OCI-LY1 (cell line): ENCODE measurements around the gene NLK.

Experiments used
- H2AFZ ChIP-seq: fragments of 200-600 bp; sonication (generic), shearing (Covaris generic); 2 replicates; pipeline ENCODE4 v1.6.0; 2014; ENCODE audit warnings: antibody characterized with exemption, mild to moderate bottlenecking, low read length
- H3F3A ChIP-seq: fragments of 200-600 bp; sonication (generic), shearing (Covaris generic); 2 replicates; pipeline ENCODE4 v1.6.0; 2014; ENCODE audit warnings: mild to moderate bottlenecking, antibody characterized with exemption, low read length, moderate library complexity; ENCODE audit not compliant: insufficient read depth
- H3K27ac ChIP-seq: fragments of 200-600 bp; sonication (generic); 2 replicates; pipeline ENCODE4 v1.5.1; 2014; ENCODE audit warnings: low read length, mixed run types, mild to moderate bottlenecking, low read depth; ENCODE audit not compliant: poor library complexity, severe bottlenecking
- H3K27me3 ChIP-seq: fragments of 200-600 bp; sonication (generic); 2 replicates; pipeline ENCODE4 v1.6.0; 2014; ENCODE audit warnings: antibody characterized with exemption, mild to moderate bottlenecking, low read length, moderate library complexity; ENCODE audit not compliant: insufficient read depth
- H3K36me3 ChIP-seq: fragments of 200-600 bp; sonication (generic); 2 replicates; pipeline ENCODE4 v1.6.1; 2014; ENCODE audit warnings: mild to moderate bottlenecking, antibody characterized with exemption, low read length, moderate library complexity, mixed read lengths; ENCODE audit not compliant: insufficient read depth
- H3K4me1 ChIP-seq: fragments of 200-600 bp; sonication (generic); 2 replicates; pipeline ENCODE4 v1.5.1; 2014; ENCODE audit warnings: mild to moderate bottlenecking, low read length, moderate library complexity; ENCODE audit not compliant: insufficient read depth, severe bottlenecking
- H3K4me2 ChIP-seq: fragments of 200-600 bp; sonication (generic), shearing (Covaris generic); 2 replicates; pipeline ENCODE4 v1.6.1; 2014; ENCODE audit warnings: low read length
- H3K4me3 ChIP-seq: fragments of 200-600 bp; sonication (generic); 2 replicates; pipeline ENCODE4 v1.5.1; 2014; ENCODE audit warnings: low read length, low read depth, mild to moderate bottlenecking, mixed read lengths; ENCODE audit not compliant: poor library complexity, severe bottlenecking
- H3K79me2 ChIP-seq: fragments of 200-600 bp; shearing (Covaris generic); 2 replicates; pipeline ENCODE4 v1.6.1; 2016; ENCODE audit warnings: mixed run types, low read length, mixed read lengths; ENCODE audit not compliant: insufficient read depth
- H3K9ac ChIP-seq: fragments of 200-600 bp; sonication (generic), shearing (Covaris generic); 2 replicates; pipeline ENCODE4 v1.6.1; 2014; ENCODE audit warnings: mild to moderate bottlenecking, low read length, mixed read lengths
- H3K9me2 ChIP-seq: fragments of 200-600 bp; sonication (generic), shearing (Covaris generic); 2 replicates; pipeline ENCODE4 v1.6.1; 2014; ENCODE audit warnings: low read depth, mild to moderate bottlenecking, low read length, mixed read lengths
- H3K9me3 ChIP-seq: fragments of 200-600 bp; shearing (Covaris generic); 2 replicates; pipeline ENCODE4 v1.6.1; 2014; ENCODE audit warnings: low read length, mixed read lengths
- H4K20me1 ChIP-seq: fragments of 200-600 bp; sonication (generic), shearing (Covaris generic); 2 replicates; pipeline ENCODE4 v1.6.0; 2016; ENCODE audit warnings: mild to moderate bottlenecking, low read length; ENCODE audit not compliant: insufficient read depth
- EZH2 ChIP-seq: fragments of 200-600 bp; sonication (generic), shearing (Covaris generic); IDR thresholded peaks from 2 replicates; pipeline ENCODE4 v1.8.0; 2017; ENCODE audit warnings: borderline replicate concordance, mixed run types, mild to moderate bottlenecking, antibody characterized with exemption, low read length, moderate library complexity, mixed read lengths
- TF ChIP-seq, protein P1 (sequence below): fragments of 200-600 bp; sonication (generic), shearing (Covaris generic); IDR thresholded peaks from 2 replicates; pipeline ENCODE4 v1.5.1; 2017; ENCODE audit warnings: mild to moderate bottlenecking, antibody characterized with exemption, low read length, moderate library complexity, mixed read lengths

The NLK gene

DNA sequence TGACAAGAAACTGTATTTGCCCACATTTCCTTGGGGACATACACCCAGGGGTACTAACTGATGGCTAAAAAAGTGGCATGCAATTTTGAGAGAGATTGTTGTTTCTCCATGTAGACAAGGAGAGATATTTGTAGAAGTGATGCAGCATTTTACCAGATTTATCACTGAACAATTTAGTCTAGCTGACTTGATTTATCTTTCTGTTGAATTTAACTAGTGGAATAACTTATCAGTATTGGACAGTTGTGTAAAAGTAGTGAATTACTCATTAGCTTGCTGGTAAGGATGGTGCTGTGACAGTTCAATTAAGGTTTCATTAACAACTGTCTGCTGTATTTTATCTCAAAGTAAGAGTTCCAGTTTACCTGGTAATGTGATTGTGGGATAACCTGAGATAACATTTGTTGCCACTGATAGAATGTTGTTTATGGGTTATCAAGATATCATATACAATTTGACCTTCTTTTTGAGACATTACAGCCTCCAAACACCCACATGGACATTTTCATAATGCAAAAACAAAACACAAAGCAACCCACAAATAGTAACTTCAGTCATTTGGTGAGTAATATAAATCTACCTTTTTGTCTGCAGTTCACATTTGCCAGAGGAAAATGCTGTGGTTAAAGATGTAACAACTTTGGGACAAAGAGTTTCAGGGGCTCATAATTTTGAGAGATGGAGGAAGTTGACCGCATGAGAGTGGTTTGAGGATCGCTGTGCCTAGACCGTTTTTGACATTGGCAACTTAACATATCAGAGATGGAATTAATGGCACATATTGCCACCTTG is 3.8 kb downstream of the NLK start:
- peak overlapping the region; percentile 32; the same call in 1 of the 2 replicates for H3K9ac ChIP-seq
- H3K9me3 ChIP-seq, result no peaks in the 10 kb centered on the region
- H3K4me2 ChIP-seq, result peak overlapping the region; percentile 70
- H2AFZ ChIP-seq, result no peak overlapping the region
- peaks cover 16% of the 10 kb centered on the region; the same call in 1 of the 2 replicates for H3K36me3 ChIP-seq
- peaks cover 77% of the 10 kb centered on the region for H3K79me2 ChIP-seq
- H3K4me3 ChIP-seq, result peak overlapping the region; percentile 76
- H3F3A ChIP-seq, result 0 out of 2 replicates have a peak, but pooled peaks cover 4% of the 10 kb centered on the region
- H3K9me2 ChIP-seq, result no peaks in the 10 kb centered on the region
- peak overlapping the region; percentile 70 for H3K27ac ChIP-seq
- peaks cover 64% of the 10 kb centered on the region for H3K4me1 ChIP-seq
- TF ChIP-seq EZH2, result no peak
- TF ChIP-seq, protein P1, sequence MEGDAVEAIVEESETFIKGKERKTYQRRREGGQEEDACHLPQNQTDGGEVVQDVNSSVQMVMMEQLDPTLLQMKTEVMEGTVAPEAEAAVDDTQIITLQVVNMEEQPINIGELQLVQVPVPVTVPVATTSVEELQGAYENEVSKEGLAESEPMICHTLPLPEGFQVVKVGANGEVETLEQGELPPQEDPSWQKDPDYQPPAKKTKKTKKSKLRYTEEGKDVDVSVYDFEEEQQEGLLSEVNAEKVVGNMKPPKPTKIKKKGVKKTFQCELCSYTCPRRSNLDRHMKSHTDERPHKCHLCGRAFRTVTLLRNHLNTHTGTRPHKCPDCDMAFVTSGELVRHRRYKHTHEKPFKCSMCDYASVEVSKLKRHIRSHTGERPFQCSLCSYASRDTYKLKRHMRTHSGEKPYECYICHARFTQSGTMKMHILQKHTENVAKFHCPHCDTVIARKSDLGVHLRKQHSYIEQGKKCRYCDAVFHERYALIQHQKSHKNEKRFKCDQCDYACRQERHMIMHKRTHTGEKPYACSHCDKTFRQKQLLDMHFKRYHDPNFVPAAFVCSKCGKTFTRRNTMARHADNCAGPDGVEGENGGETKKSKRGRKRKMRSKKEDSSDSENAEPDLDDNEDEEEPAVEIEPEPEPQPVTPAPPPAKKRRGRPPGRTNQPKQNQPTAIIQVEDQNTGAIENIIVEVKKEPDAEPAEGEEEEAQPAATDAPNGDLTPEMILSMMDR, result no peak
- no peaks in the 10 kb centered on the region for H4K20me1 ChIP-seq
- H3K27me3 ChIP-seq, result no peaks in the 10 kb centered on the region

DNA sequence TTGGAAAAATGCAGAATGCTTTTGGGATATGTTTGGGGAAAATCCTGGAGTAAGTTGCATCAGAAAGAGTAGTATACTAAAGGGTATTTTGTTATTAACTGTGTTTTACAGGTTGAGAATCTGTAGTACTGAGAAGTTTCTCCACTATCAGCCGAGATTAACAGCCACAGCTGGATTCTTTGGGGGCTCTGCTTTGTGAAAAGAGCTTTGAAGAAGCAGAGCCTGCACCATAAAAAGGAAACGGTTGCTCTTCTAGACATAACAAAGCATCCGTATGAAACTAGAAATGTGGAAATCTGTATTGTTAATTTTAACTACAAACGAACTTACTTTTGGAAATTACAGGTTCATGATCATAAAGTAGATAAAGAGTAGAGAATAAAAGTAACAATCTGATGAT is 5.3 kb downstream of the NLK start:
- Histone ChIP-seq H3F3A (0 out of 2 replicates have a peak, but pooled peaks cover 4% of the 10 kb centered on the region), H2AFZ (no peak overlapping the region), H3K27me3 (no peaks in the 10 kb centered on the region), H3K4me2 (peak overlapping the region; percentile 70), H3K4me3 (peak overlapping the region; percentile 76), H3K36me3 (peaks cover 16% of the 10 kb centered on the region; the same call in 1 of the 2 replicates), H3K9me2 (no peaks in the 10 kb centered on the region), H3K4me1 (peaks cover 72% of the 10 kb centered on the region), H3K79me2 (peaks cover 93% of the 10 kb centered on the region), H3K27ac (peak overlapping the region; percentile 70), H3K9me3 (no peaks in the 10 kb centered on the region), H4K20me1 (no peaks in the 10 kb centered on the region), H3K9ac (peak overlapping the region; percentile 32; the same call in 1 of the 2 replicates)
- TF ChIP-seq, protein P1, result no peak
- TF ChIP-seq EZH2, result no peak

DNA sequence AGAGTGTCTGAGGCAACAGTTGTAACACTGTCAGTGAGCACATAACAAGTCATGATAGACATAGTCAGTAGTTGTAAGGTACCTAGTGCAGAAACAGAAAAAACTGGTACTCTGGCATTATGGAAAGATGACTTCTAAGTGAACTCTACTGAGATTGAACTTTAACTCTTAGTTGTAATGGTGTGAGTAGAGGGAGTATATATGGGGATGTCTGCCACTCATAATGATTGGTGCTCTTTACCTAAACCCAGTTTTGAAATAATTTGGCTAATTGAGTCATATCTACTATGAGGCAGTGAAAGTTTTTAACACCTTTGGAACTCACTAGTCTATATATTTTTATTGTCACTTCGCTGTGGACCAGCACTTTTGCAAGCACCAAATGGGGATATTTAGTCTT is 6.6 kb downstream of the NLK start:
- Histone ChIP-seq H3K27me3 (no peaks in the 10 kb centered on the region), H3K9me3 (no peaks in the 10 kb centered on the region), H3K4me1 (peaks cover 72% of the 10 kb centered on the region), H4K20me1 (no peaks in the 10 kb centered on the region), H3K9me2 (no peaks in the 10 kb centered on the region), H3K79me2 (peaks cover 97% of the 10 kb centered on the region), H3K9ac (no peak overlapping the region), H3K4me2 (no peak overlapping the region), H2AFZ (no peak overlapping the region), H3K27ac (no peak overlapping the region), H3K4me3 (no peak overlapping the region), H3F3A (0 out of 2 replicates have a peak, but pooled peaks cover 4% of the 10 kb centered on the region), H3K36me3 (peaks cover 16% of the 10 kb centered on the region; the same call in 1 of the 2 replicates)
- TF ChIP-seq, protein P1, result no peak
- no peak for TF ChIP-seq EZH2
